Kidney epithelial cell (primary cell): Measurements from ENCODE around the gene KCNQ2. TPM values are rescaled to one million over a fixed set of nuclear protein-coding genes. Genes with fewer than 3 reads are reported as not detected.
"Not testable (repeated sequence)": the region's sequence is repeated elsewhere in the genome, so short reads cannot be mapped to it uniquely, and the experiment has no call there.

ENCODE experiments used
- DNase-seq: peaks from one replicate; pipeline ENCODE4 v3.0.0-alpha.2; 2010; ENCODE audit warnings: low read depth
- H3K27me3 ChIP-seq: 2 replicates; pipeline ENCODE4 v1.6.0; 2011; ENCODE audit warnings: low read length; ENCODE audit not compliant: control insufficient read depth, insufficient read depth
- H3K36me3 ChIP-seq: 2 replicates; pipeline ENCODE4 v1.5.1; 2011; ENCODE audit warnings: low read length; ENCODE audit not compliant: control insufficient read depth, insufficient read depth
- H3K4me3 ChIP-seq: 2 replicates; pipeline ENCODE4 v1.5.1; 2011; ENCODE audit warnings: low read depth, mild to moderate bottlenecking, control low read depth, low read length
- total RNA-seq: library from RNA; depleted of rRNA; stranded (reverse); fragments of >200 nt; gene quantifications from 2 replicates; pipeline ENCODE4 v1.2.3, GENCODE V29; 2015
- TF ChIP-seq, protein P1 (sequence below): IDR thresholded peaks from 2 replicates; pipeline ENCODE4 v1.5.1; 2011; ENCODE audit warnings: mild to moderate bottlenecking, moderate library complexity, low read length, control low read depth, inconsistent platforms; ENCODE audit not compliant: insufficient read depth, poor library complexity, severe bottlenecking

The KCNQ2 gene
- total RNA-seq, 1 donor from 2014 or later, result 0.04 TPM

DNA sequence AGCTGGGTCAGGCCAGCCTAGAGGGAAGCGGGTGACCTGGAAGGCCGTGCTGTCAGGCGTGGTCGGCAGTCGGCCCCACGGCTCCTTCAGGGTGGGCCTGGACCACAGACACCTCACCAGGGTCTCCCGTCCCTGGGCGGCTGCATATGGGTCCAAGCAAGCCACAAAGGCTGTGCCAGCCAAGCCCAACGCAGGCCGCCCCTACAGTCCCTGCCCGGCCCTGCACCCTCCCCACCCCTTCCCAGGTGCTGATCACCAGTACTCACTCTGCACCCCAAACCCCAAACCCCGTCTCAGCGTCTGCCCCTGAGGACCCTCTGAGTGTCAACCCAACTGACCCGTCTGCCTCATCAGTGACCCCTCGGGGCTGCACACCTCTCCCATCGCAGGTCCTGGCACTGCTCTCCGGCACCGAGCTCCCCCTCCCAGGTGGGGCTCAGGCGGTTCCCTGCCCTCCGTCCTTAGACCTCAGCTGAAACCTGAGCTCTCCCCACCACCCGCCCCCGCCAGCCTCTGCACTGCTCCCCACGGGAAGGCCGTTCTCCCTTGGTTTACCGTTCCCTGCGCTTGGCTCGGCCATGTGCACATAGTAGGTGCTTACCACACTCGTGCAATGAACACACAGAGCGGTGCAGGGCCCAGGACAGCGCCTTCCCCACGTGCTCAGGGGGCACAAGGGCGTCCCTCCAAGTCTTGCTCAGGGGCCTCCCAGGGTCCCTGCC is 46.7 kb upstream of the KCNQ2 start:
- H3K36me3 ChIP-seq, result peaks cover 8% of the 10 kb centered on the region
- peak overlapping the region; percentile 86 for H3K4me3 ChIP-seq
- peaks cover 2% of the 10 kb centered on the region for H3K27me3 ChIP-seq
- TF ChIP-seq, protein P1, sequence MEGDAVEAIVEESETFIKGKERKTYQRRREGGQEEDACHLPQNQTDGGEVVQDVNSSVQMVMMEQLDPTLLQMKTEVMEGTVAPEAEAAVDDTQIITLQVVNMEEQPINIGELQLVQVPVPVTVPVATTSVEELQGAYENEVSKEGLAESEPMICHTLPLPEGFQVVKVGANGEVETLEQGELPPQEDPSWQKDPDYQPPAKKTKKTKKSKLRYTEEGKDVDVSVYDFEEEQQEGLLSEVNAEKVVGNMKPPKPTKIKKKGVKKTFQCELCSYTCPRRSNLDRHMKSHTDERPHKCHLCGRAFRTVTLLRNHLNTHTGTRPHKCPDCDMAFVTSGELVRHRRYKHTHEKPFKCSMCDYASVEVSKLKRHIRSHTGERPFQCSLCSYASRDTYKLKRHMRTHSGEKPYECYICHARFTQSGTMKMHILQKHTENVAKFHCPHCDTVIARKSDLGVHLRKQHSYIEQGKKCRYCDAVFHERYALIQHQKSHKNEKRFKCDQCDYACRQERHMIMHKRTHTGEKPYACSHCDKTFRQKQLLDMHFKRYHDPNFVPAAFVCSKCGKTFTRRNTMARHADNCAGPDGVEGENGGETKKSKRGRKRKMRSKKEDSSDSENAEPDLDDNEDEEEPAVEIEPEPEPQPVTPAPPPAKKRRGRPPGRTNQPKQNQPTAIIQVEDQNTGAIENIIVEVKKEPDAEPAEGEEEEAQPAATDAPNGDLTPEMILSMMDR, result no peak
- DNase-seq, result no peak

DNA sequence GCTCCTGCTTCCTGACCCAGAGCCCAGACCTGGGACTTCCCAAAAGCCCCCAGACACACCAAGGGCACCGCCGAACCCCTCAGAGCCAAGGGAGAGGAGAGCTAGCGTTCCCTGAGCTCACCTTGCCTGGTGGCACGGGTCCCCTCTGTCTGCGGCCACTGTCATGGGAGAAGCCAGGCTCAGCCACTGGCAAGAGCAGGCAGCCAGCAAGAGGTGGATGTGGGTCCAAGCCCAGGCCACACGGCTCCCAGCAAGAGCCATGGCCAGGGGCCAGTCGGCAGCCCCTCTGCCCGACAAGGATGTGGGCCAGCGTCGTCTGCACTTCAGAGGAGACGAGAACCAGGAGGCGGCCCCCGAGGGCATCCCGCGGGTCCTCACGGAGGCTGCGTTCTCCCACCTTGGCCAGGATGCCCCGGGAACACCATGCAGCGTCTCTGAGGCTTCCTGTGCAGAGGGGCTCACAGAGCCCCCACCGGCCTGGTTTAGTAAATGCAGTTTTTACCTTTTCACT is 46.0 kb upstream of the KCNQ2 start:
- H3K27me3 ChIP-seq, result peaks cover 2% of the 10 kb centered on the region
- peaks cover 7% of the 10 kb centered on the region for H3K36me3 ChIP-seq
- TF ChIP-seq, protein P1, result peak; percentile 15
- DNase-seq, result no peak
- H3K4me3 ChIP-seq, result no peak overlapping the region

DNA sequence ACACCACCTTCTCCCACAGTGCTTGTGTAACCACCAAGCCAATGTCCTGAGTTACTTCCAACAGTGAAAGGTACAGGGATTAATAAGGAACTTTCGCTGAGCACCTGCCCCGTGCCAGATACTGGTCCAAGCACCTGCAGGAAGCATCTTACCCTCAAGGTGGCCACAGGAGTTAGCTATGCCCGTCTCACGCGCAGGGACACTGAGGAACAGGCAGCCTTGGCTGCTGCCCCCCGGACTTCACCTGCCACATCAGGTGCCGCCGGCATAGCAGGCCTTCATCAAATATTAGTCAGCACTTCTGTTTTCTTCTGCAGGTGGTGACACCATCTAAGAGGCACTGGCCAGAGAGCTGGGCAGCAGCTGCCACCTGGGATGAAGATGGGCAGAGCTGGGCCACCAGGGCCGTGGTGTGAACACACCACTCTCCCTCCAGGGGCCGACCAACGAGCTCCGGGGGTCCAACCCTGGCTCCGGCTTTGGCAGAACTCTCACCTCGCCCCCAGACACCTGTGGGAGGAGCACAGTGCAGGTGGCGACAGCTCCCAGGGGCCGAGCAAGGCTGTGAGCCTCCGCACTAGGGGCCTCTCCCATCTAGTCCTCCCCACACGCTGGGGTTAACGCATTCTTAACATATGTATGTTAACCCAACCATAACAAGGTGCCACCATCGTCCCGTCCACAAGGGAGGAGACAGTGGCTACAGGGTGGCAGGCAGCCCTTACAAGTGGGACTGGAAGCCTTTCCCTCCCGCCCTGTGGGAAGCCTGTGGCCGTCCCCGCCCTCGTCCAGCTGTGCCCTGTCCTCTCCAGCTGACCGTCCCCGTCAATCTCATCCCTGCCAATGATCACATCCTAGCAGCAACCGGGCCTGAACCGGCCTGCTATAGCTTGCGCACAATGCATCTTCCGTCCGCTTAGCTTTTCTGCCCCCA is 45.2 kb upstream of the KCNQ2 start:
- peaks cover 2% of the 10 kb centered on the region for H3K36me3 ChIP-seq
- TF ChIP-seq, protein P1, result no peak
- no peak overlapping the region for H3K4me3 ChIP-seq
- peaks cover 2% of the 10 kb centered on the region for H3K27me3 ChIP-seq
- DNase-seq, result no peak

DNA sequence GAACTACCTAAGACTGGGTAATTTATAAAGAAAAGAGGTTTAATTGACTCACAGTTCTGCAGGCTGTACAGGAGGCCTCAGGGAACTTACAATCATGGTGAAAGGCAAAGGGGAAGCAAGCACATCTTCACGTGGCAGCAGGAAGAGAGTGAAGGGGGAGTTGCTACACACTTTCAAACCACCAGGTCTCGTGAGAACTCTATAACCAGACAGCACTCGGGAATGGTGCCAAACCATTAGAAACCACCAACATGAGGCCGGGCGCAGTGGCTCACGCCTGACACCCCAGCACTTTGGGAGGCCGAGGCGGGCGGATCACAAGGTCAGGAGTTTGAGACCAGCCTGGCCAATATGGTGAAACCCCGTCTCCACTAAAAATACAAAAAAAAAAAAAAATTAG is 42.1 kb upstream of the KCNQ2 start:
- DNase-seq, H3K36me3 ChIP-seq, H3K27me3 ChIP-seq, H3K4me3 ChIP-seq: not testable (repeated sequence)

DNA sequence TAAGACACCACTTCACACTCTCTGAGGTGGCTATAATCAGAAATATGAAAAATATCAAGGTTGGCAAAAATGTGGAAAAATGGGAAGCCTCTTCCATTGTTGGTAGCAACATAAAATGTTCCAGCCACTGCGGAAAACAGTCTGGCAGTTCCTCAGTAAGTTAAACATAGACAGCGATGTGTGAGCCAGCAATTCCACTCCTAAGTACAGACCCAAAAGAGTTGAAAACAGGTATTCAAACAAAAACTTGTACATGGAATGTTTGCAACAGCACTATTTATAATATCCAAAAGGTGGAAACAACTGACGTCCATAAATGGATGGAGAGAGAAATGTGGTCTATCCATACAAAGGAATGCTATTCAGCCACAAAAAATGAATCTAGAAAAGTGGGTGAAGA is 40.8 kb upstream of the KCNQ2 start:
- TF ChIP-seq, protein P1, result no peak
- no peaks in the 10 kb centered on the region for H3K36me3 ChIP-seq
- peaks cover 4% of the 10 kb centered on the region for H3K27me3 ChIP-seq
- DNase-seq, result no peak
- H3K4me3 ChIP-seq, result no peak overlapping the region

DNA sequence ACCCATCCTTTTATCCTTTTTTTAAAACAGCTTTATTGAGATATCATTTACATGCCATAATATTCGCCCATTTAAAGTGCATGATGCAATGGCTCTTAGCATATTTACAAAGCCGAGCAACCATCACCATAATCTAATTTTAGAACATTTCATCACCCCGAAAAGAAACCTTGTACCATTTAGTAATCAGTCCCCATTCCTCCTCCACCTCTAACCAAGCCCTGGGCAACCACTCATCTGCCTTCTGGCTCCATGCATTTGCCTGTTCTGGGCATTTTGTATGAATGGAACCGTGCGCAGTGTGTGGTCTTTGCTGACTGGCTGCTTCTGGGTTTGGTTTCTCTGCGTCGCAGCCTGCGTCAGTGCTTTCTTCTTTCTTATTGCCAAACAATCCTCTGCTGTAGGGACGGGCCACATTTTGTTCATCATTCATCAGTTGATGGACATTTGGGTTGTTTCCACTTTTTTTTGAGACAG is 36.7 kb upstream of the KCNQ2 start:
- no peaks in the 10 kb centered on the region for H3K36me3 ChIP-seq
- no peak overlapping the region for H3K4me3 ChIP-seq
- no peak for DNase-seq
- TF ChIP-seq, protein P1, result no peak
- peaks cover 7% of the 10 kb centered on the region for H3K27me3 ChIP-seq
